ENCODE measurements around the gene DHX16. TPM values are rescaled to one million over a fixed set of nuclear protein-coding genes. Genes with fewer than 3 reads are reported as not detected.

The DHX16 gene
- total and polyA plus RNA-seq, 9 of the 15 experiments (the other 6 are each of a cell fraction or from before 2014, with no cell fraction given), result 14.6 to 66.1 (median 47.5) TPM

DNA sequence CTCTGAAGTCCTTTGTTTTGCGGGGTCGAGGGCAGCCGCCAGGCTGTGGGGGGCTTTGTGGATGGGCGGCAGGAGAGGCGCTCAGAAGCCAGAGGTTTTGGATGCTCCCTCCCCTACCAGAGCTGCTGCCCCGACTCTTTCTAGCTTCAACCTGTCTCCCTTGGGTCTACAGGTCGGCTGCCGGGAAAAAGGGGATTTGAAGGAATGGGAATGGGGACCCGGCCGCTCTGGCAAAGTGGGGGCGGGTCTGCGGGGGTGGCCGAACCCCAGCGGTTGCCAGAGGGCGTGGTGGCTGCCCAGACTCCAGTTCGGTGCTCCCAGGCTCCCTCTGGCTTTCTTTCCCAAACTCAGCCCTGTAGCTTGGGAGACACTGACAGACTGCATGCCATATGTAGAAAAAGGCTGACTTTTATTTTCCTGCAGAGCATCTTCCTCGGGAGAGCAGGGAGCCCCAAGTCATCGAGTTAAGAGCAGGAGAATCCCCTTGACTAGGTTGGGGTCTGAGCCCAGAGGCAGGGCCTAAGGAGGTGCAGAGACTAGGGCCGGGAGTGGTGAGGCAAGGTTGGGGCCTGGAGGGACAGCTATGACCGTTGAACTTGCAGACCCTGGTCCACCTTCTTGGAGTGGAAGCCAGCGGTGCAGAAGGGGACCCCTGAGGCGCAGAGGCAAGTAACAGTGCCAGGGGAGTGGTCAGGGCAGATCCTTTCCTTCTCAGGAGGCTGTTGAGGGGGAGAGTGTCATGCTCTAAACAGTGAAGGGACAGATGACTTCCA lies 15.0 kb upstream of the DHX16 start:
- H3K4me2 ChIP-seq (ENCODE audit: insufficient read depth, low read length), result peak overlapping the region; percentile 97
- no peaks in the 10 kb centered on the region for H3K9me1 ChIP-seq (ENCODE audit: control insufficient read depth, insufficient read depth, low read length)
- H3K27ac ChIP-seq (ENCODE audit: extremely low read depth, low read depth, low read length), result peak overlapping the region; percentile 88
- ChIA-PET CTCF (ENCODE audit: low intra/inter-chr PET ratio) (no interaction called here), POLR2A (interaction anchor here (0.6 to 23.5 kb wide), 9 partner anchors 9 to 976 kb away, joined by 3 to 524 read pairs (median 6); partner anchors contain the start of genes DHX16, MDC1 and TUBB)
- in situ Hi-C loops (cut with MboI) (no loop called here), intact Hi-C loops (cut with micrococcal nuclease) (loop anchor here (1.0 to 10.0 kb wide), 2 partner anchors 29 to 127 kb away; partner anchors contain the start of gene MDC1)
- no peaks in the 10 kb centered on the region for H3K9me3 ChIP-seq (replicated peaks; ENCODE audit: control insufficient read depth, insufficient read depth, low read depth, low read length)
- FAIRE-seq, result no peak
- peak overlapping the region; percentile 81 for H2AFZ ChIP-seq (ENCODE audit: low read depth, low read length)
- BruUV-seq (replicated peaks), result TSS peak; percentile 38
- DNase-seq (ENCODE audit: extremely low read depth in 1 of 4, low spot score in 3 of 4), result peak in 3 of 4 experiments; percentile 43 to 52 (median 46)
- 14% methylated on average over 22 of the region's 22 CpGs for WGBS (ENCODE audit: insufficient coverage, low coverage, missing lambda C conversion rate)
- no peaks in the 10 kb centered on the region for H4K20me1 ChIP-seq (replicated peaks; ENCODE audit: control insufficient read depth, insufficient read depth, low read length)
- peak overlapping the region; percentile 75 to 95 for H3K9ac ChIP-seq (ENCODE audit: insufficient read depth in 1 of 2, low read depth in 2 of 2, low read length in 2 of 2)
- H3K27me3 ChIP-seq (ENCODE audit: control insufficient read depth in 2 of 2, insufficient read depth in 2 of 2, low read length in 2 of 2), result no peaks in the 10 kb centered on the region
- H3K79me2 ChIP-seq (ENCODE audit: control insufficient read depth, insufficient read depth, low read length), result peaks cover 72% of the 10 kb centered on the region
- peaks cover 11% of the 10 kb centered on the region; the same call in 2 of the 3 replicates for H3K36me3 ChIP-seq (ENCODE audit: control insufficient read depth, insufficient read depth, low read length)
- peaks cover 46 to 81% of the 10 kb centered on the region in 2 experiments for H3K4me1 ChIP-seq (replicated peaks in 1 of 2; ENCODE audit: control insufficient read depth in 2 of 2, insufficient read depth in 2 of 2, low read length in 2 of 2)
- H3K4me3 ChIP-seq, result peak overlapping the region; percentile 81
- ATAC-seq, result no peak
- TF ChIP-seq PCBP1 (IDR thresholded peaks at IDR 0.05; ENCODE audit: low read depth, low read length, poor library complexity, severe bottlenecking) (no peak), ZNF175 (CRISPR knock-in tag; IDR thresholded peaks at IDR 0.05; ENCODE audit: low read depth) (0 out of 2 replicates have a peak, but pooled peaks have one; percentile 41), MYC (IDR thresholded peaks at IDR 0.05; ENCODE audit: low read depth, low read length) (no peak), MYC (CRISPR knock-in tag; IDR thresholded peaks at IDR 0.05; ENCODE audit: borderline replicate concordance, low read depth) (no peak), ZNF699 (CRISPR knock-in tag; IDR thresholded peaks at IDR 0.05; ENCODE audit: insufficient replicate concordance) (no peak), SP1 (CRISPR knock-in tag; IDR thresholded peaks at IDR 0.05) (0 out of 2 replicates have a peak, but pooled peaks have one; percentile 12), ZNF79 (CRISPR knock-in tag; IDR thresholded peaks at IDR 0.05; ENCODE audit: low read depth) (no peak), SP2 (IDR thresholded peaks at IDR 0.05; ENCODE audit: extremely low read depth, low read depth, low read length, poor library complexity, severe bottlenecking) (no peak)
- TF ChIP-seq, protein P1, sequence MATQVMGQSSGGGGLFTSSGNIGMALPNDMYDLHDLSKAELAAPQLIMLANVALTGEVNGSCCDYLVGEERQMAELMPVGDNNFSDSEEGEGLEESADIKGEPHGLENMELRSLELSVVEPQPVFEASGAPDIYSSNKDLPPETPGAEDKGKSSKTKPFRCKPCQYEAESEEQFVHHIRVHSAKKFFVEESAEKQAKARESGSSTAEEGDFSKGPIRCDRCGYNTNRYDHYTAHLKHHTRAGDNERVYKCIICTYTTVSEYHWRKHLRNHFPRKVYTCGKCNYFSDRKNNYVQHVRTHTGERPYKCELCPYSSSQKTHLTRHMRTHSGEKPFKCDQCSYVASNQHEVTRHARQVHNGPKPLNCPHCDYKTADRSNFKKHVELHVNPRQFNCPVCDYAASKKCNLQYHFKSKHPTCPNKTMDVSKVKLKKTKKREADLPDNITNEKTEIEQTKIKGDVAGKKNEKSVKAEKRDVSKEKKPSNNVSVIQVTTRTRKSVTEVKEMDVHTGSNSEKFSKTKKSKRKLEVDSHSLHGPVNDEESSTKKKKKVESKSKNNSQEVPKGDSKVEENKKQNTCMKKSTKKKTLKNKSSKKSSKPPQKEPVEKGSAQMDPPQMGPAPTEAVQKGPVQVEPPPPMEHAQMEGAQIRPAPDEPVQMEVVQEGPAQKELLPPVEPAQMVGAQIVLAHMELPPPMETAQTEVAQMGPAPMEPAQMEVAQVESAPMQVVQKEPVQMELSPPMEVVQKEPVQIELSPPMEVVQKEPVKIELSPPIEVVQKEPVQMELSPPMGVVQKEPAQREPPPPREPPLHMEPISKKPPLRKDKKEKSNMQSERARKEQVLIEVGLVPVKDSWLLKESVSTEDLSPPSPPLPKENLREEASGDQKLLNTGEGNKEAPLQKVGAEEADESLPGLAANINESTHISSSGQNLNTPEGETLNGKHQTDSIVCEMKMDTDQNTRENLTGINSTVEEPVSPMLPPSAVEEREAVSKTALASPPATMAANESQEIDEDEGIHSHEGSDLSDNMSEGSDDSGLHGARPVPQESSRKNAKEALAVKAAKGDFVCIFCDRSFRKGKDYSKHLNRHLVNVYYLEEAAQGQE (IDR thresholded peaks at IDR 0.05; ENCODE audit: borderline replicate concordance), result no peak
- TF ChIP-seq, protein P1 (CRISPR knock-in tag; IDR thresholded peaks at IDR 0.05; ENCODE audit: low read depth), result no peak
- TF ChIP-seq, protein P2, sequence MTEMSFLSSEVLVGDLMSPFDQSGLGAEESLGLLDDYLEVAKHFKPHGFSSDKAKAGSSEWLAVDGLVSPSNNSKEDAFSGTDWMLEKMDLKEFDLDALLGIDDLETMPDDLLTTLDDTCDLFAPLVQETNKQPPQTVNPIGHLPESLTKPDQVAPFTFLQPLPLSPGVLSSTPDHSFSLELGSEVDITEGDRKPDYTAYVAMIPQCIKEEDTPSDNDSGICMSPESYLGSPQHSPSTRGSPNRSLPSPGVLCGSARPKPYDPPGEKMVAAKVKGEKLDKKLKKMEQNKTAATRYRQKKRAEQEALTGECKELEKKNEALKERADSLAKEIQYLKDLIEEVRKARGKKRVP (CRISPR knock-in tag; IDR thresholded peaks at IDR 0.05), result no peak

Data from K562 (cell line).